Stimulated activated CD4-positive, alpha-beta T cell treated with anti-CD3 and anti-CD28 coated beads, Interleukin-2, amount 100 ng/mL, for 48 hours (primary cell): ENCODE results near the gene PTPN11.
"Not testable (repeated sequence)": the region's sequence is repeated elsewhere in the genome, so short reads cannot be mapped to it uniquely, and the experiment has no call there.

Source experiments
- DNase-seq, 2 donors: peaks; one replicate each; pipeline ENCODE4 v3.0.0-alpha.2; 2020

PTPN11 gene

GRCh38 chr12:112418608-112419296, at the start of gene PTPN11:
Gene PTPN11, plus strand, starts transcription at chr12:112418947. Its CDS starts 165 bp downstream, at chr12:112419112.
- peak; percentile 90 to 91 for DNase-seq

GRCh38 chr12:112370199-112370598, 48.5 kb upstream of the PTPN11 start:
- no peak for DNase-seq

GRCh38 chr12:112370868-112371510, 47.8 kb upstream of the PTPN11 start:
- DNase-seq: no peak

GRCh38 chr12:112374166-112374740, 44.5 kb upstream of the PTPN11 start:
- DNase-seq: no peak

- no peak for DNase-seq
Measured at GRCh38 chr12:112375105-112375504, 43.6 kb upstream of the PTPN11 start.

GRCh38 chr12:112380663-112381405, 37.9 kb upstream of the PTPN11 start:
- no peak for DNase-seq

GRCh38 chr12:112381406-112381882, 37.3 kb upstream of the PTPN11 start:
- peak in 1 of 2 donors; percentile 25 for DNase-seq

GRCh38 chr12:112381883-112382796, 36.6 kb upstream of the PTPN11 start, which contains the start of gene HECTD4:
Gene HECTD4, minus strand, starts transcription at chr12:112382431. Its CDS starts 303 bp downstream, at chr12:112382128.
- DNase-seq: peak; percentile 90 to 92

- no peak for DNase-seq
Measured at GRCh38 chr12:112382866-112383265, 35.9 kb upstream of the PTPN11 start.

- DNase-seq: no peak
Measured at GRCh38 chr12:112386726-112387125, 32.0 kb upstream of the PTPN11 start.

GRCh38 chr12:112389228-112389627, 29.5 kb upstream of the PTPN11 start:
- DNase-seq: no peak

- not testable (repeated sequence) for DNase-seq
Measured at GRCh38 chr12:112389922-112390654, 28.7 kb upstream of the PTPN11 start.

GRCh38 chr12:112393328-112393727, 25.4 kb upstream of the PTPN11 start:
- no peak for DNase-seq

- no peak for DNase-seq
Measured at GRCh38 chr12:112401054-112401453, 17.7 kb upstream of the PTPN11 start.

- no peak for DNase-seq
Measured at GRCh38 chr12:112401903-112402498, 16.7 kb upstream of the PTPN11 start.

GRCh38 chr12:112406519-112407488, 11.9 kb upstream of the PTPN11 start:
- DNase-seq: no peak

GRCh38 chr12:112407683-112408082, 11.1 kb upstream of the PTPN11 start:
- DNase-seq: not testable (repeated sequence)

GRCh38 chr12:112408621-112409020, 10.1 kb upstream of the PTPN11 start:
- no peak for DNase-seq

- DNase-seq: peak; percentile 64 to 69
Measured at GRCh38 chr12:112409064-112409905, 9.5 kb upstream of the PTPN11 start, which contains the start of gene RPL6. Gene RPL6, minus strand, starts transcription at chr12:112409605. Its CDS starts 949 bp downstream, at chr12:112408656.
